Endometrial microvascular endothelial cells (primary cell): ENCODE results near the gene NOL3. TPM values are rescaled to one million over a fixed set of nuclear protein-coding genes. Genes with fewer than 3 reads are reported as not detected.

Source experiments
- in situ Hi-C: cut with HindIII; loops from 2 replicates; pipeline ENCODE4 v1.10.0; 2017; ENCODE audit warnings: low sequenced_read_pairs, low pct_unique_long_range_greater_than_20kb; ENCODE audit errors: inconsistent ontology term
- total RNA-seq: library from RNA; depleted of rRNA; stranded (reverse); fragments of >200 nt; gene quantifications from one replicate; pipeline ENCODE4 v1.2.3, GENCODE V29; 2015; ENCODE audit errors: inconsistent ontology term

Gene NOL3
- total RNA-seq, 1 donor from 2014 or later = 37.5 TPM

GRCh38 chr16:67166110-67166547 is 4.2 kb upstream of the NOL3 start:
- in situ Hi-C loops = no loop called here

GRCh38 chr16:67166598-67167168 is 3.7 kb upstream of the NOL3 start:
- in situ Hi-C loops = no loop called here

- in situ Hi-C loops = no loop called here
Measured at GRCh38 chr16:67167588-67167987, 2.8 kb upstream of the NOL3 start.

GRCh38 chr16:67169011-67169451 is 1.3 kb upstream of the NOL3 start:
- in situ Hi-C loops = no loop called here

GRCh38 chr16:67169642-67170167 is 633 bp upstream of the NOL3 start:
- in situ Hi-C loops = no loop called here

- in situ Hi-C loops = no loop called here
Measured at GRCh38 chr16:67170949-67171649, 761 bp downstream of the NOL3 start.

GRCh38 chr16:67173323-67173722 is 3.0 kb downstream of the NOL3 start:
- in situ Hi-C loops = no loop called here

- in situ Hi-C loops = no loop called here
Measured at GRCh38 chr16:67173808-67174705, 3.7 kb downstream of the NOL3 start.

- in situ Hi-C loops = no loop called here
Measured at GRCh38 chr16:67174706-67175231, 4.4 kb downstream of the NOL3 start.

- in situ Hi-C loops = no loop called here
Measured at GRCh38 chr16:67176662-67177061, 6.3 kb downstream of the NOL3 start.

- in situ Hi-C loops = no loop called here
Measured at GRCh38 chr16:67177743-67178699, 7.7 kb downstream of the NOL3 start.

- in situ Hi-C loops = no loop called here
Measured at GRCh38 chr16:67179421-67180080, 9.2 kb downstream of the NOL3 start.

GRCh38 chr16:67180166-67180565 is 9.8 kb downstream of the NOL3 start:
- in situ Hi-C loops = no loop called here

- in situ Hi-C loops = no loop called here
Measured at GRCh38 chr16:67181346-67181745, 11.0 kb downstream of the NOL3 start.

- in situ Hi-C loops = no loop called here
Measured at GRCh38 chr16:67182288-67182687, 11.9 kb downstream of the NOL3 start.

- in situ Hi-C loops = no loop called here
Measured at GRCh38 chr16:67183284-67183626, 12.9 kb downstream of the NOL3 start.

- in situ Hi-C loops = no loop called here
Measured at GRCh38 chr16:67183627-67184452, 13.5 kb downstream of the NOL3 start, which contains the start of gene MATCAP1. TSS of gene MATCAP1 (minus strand) at chr16:67183963. CDS start at chr16:67180610, 3,353 bp downstream.
